ENCODE results near the gene HEATR9.

DNA sequence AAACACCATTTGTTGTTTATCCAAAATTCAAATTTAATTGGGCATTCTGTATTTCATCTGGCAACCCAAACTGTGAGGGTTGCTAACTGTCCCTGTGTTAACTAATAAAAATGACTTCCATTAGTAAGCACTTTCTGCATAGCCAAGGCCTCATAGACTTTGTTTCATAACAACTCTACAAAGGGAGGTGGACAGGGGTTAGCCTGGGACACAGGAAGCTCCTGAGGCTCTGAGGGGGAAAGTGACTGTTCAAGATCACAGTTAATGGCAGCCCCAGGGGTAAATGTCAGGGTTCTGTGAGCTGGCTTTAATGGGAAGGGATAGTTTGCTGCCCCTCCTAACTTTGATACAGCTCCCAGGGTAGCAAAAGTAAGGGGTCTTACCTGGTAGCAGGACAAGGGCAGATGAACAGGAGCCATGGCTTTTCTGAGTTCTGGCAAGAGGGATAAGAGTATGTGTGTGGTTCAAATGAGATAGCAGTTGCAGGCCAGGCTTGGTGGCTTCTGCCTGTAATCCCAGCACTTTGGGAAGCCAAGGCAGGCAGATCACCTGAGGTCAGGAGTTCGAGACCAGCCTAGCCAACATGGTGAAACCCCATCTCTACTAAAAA, 2.2 kb downstream of the HEATR9 start:
- TF ChIP-seq, protein P1, sequence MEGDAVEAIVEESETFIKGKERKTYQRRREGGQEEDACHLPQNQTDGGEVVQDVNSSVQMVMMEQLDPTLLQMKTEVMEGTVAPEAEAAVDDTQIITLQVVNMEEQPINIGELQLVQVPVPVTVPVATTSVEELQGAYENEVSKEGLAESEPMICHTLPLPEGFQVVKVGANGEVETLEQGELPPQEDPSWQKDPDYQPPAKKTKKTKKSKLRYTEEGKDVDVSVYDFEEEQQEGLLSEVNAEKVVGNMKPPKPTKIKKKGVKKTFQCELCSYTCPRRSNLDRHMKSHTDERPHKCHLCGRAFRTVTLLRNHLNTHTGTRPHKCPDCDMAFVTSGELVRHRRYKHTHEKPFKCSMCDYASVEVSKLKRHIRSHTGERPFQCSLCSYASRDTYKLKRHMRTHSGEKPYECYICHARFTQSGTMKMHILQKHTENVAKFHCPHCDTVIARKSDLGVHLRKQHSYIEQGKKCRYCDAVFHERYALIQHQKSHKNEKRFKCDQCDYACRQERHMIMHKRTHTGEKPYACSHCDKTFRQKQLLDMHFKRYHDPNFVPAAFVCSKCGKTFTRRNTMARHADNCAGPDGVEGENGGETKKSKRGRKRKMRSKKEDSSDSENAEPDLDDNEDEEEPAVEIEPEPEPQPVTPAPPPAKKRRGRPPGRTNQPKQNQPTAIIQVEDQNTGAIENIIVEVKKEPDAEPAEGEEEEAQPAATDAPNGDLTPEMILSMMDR (IDR thresholded peaks at IDR 0.05; ENCODE audit: insufficient read depth, low read length, poor library complexity, severe bottlenecking) = no peak
- no peak for TF ChIP-seq EZH2phosphoT487 (conservative IDR thresholded peaks at IDR 0.05; ENCODE audit: low read length)
